OCI-LY1 (cell line): ENCODE data around the gene GPBAR1.
A peak's percentile ranks its signal among the peaks of the same experiment; 100 is the strongest.

ENCODE experiments used
- H2AFZ ChIP-seq: fragments of 200-600 bp; sonication (generic), shearing (Covaris generic); 2 replicates; pipeline ENCODE4 v1.6.0; 2014; ENCODE audit warnings: antibody characterized with exemption, mild to moderate bottlenecking, low read length
- H3F3A ChIP-seq: fragments of 200-600 bp; sonication (generic), shearing (Covaris generic); 2 replicates; pipeline ENCODE4 v1.6.0; 2014; ENCODE audit warnings: mild to moderate bottlenecking, antibody characterized with exemption, low read length, moderate library complexity; ENCODE audit not compliant: insufficient read depth
- H3K27ac ChIP-seq: fragments of 200-600 bp; sonication (generic); 2 replicates; pipeline ENCODE4 v1.5.1; 2014; ENCODE audit warnings: low read length, mixed run types, mild to moderate bottlenecking, low read depth; ENCODE audit not compliant: poor library complexity, severe bottlenecking
- H3K27me3 ChIP-seq: fragments of 200-600 bp; sonication (generic); 2 replicates; pipeline ENCODE4 v1.6.0; 2014; ENCODE audit warnings: antibody characterized with exemption, mild to moderate bottlenecking, low read length, moderate library complexity; ENCODE audit not compliant: insufficient read depth
- H3K36me3 ChIP-seq: fragments of 200-600 bp; sonication (generic); 2 replicates; pipeline ENCODE4 v1.6.1; 2014; ENCODE audit warnings: mild to moderate bottlenecking, antibody characterized with exemption, low read length, moderate library complexity, mixed read lengths; ENCODE audit not compliant: insufficient read depth
- H3K4me1 ChIP-seq: fragments of 200-600 bp; sonication (generic); 2 replicates; pipeline ENCODE4 v1.5.1; 2014; ENCODE audit warnings: mild to moderate bottlenecking, low read length, moderate library complexity; ENCODE audit not compliant: insufficient read depth, severe bottlenecking
- H3K4me2 ChIP-seq: fragments of 200-600 bp; sonication (generic), shearing (Covaris generic); 2 replicates; pipeline ENCODE4 v1.6.1; 2014; ENCODE audit warnings: low read length
- H3K4me3 ChIP-seq: fragments of 200-600 bp; sonication (generic); 2 replicates; pipeline ENCODE4 v1.5.1; 2014; ENCODE audit warnings: low read length, low read depth, mild to moderate bottlenecking, mixed read lengths; ENCODE audit not compliant: poor library complexity, severe bottlenecking
- H3K79me2 ChIP-seq: fragments of 200-600 bp; shearing (Covaris generic); 2 replicates; pipeline ENCODE4 v1.6.1; 2016; ENCODE audit warnings: mixed run types, low read length, mixed read lengths; ENCODE audit not compliant: insufficient read depth
- H3K9ac ChIP-seq: fragments of 200-600 bp; sonication (generic), shearing (Covaris generic); 2 replicates; pipeline ENCODE4 v1.6.1; 2014; ENCODE audit warnings: mild to moderate bottlenecking, low read length, mixed read lengths
- H3K9me2 ChIP-seq: fragments of 200-600 bp; sonication (generic), shearing (Covaris generic); 2 replicates; pipeline ENCODE4 v1.6.1; 2014; ENCODE audit warnings: low read depth, mild to moderate bottlenecking, low read length, mixed read lengths
- H3K9me3 ChIP-seq: fragments of 200-600 bp; shearing (Covaris generic); 2 replicates; pipeline ENCODE4 v1.6.1; 2014; ENCODE audit warnings: low read length, mixed read lengths
- H4K20me1 ChIP-seq: fragments of 200-600 bp; sonication (generic), shearing (Covaris generic); 2 replicates; pipeline ENCODE4 v1.6.0; 2016; ENCODE audit warnings: mild to moderate bottlenecking, low read length; ENCODE audit not compliant: insufficient read depth
- CTCF ChIP-seq: fragments of 200-600 bp; sonication (generic), shearing (Covaris generic); IDR thresholded peaks from 2 replicates; pipeline ENCODE4 v1.5.1; 2017; ENCODE audit warnings: mild to moderate bottlenecking, antibody characterized with exemption, low read length, moderate library complexity, mixed read lengths
- EZH2 ChIP-seq: fragments of 200-600 bp; sonication (generic), shearing (Covaris generic); IDR thresholded peaks from 2 replicates; pipeline ENCODE4 v1.8.0; 2017; ENCODE audit warnings: borderline replicate concordance, mixed run types, mild to moderate bottlenecking, antibody characterized with exemption, low read length, moderate library complexity, mixed read lengths

GPBAR1 gene

GRCh38 chr2:218219934-218220333 lies 40.9 kb upstream of the GPBAR1 start:
- H2AFZ ChIP-seq: no peak overlapping the region
- no peaks in the 10 kb centered on the region for H3K27me3 ChIP-seq
- H3K9me2 ChIP-seq: no peaks in the 10 kb centered on the region
- H3K4me1 ChIP-seq: peaks cover 53% of the 10 kb centered on the region
- H3F3A ChIP-seq: no peaks in the 10 kb centered on the region
- peaks cover 6% of the 10 kb centered on the region; the same call in 1 of the 2 replicates for H4K20me1 ChIP-seq
- peak overlapping the region; percentile 77 for H3K27ac ChIP-seq
- peak overlapping the region; percentile 83 for H3K4me3 ChIP-seq
- peak overlapping the region; percentile 90 for H3K9ac ChIP-seq
- H3K4me2 ChIP-seq: peak overlapping the region; percentile 78
- H3K36me3 ChIP-seq: peaks cover 50% of the 10 kb centered on the region
- H3K79me2 ChIP-seq: peaks cover 77% of the 10 kb centered on the region
- no peak for TF ChIP-seq EZH2
- H3K9me3 ChIP-seq: no peaks in the 10 kb centered on the region

- Histone ChIP-seq H4K20me1 (peaks cover 6% of the 10 kb centered on the region; the same call in 1 of the 2 replicates), H3K27ac (peak overlapping the region; percentile 77), H3K9ac (no peak overlapping the region; the same call in 1 of the 2 replicates), H3K9me3 (no peaks in the 10 kb centered on the region), H3K4me1 (peaks cover 52% of the 10 kb centered on the region), H3K4me3 (no peak overlapping the region), H3K79me2 (peaks cover 80% of the 10 kb centered on the region), H3F3A (no peaks in the 10 kb centered on the region), H3K36me3 (peaks cover 60% of the 10 kb centered on the region), H3K27me3 (no peaks in the 10 kb centered on the region), H3K9me2 (no peaks in the 10 kb centered on the region), H3K4me2 (peak overlapping the region; percentile 78; the same call in 1 of the 2 replicates), H2AFZ (no peak overlapping the region)
- TF ChIP-seq EZH2: no peak
- TF ChIP-seq CTCF: no peak
Measured at GRCh38 chr2:218221000-218221399, 39.8 kb upstream of the GPBAR1 start.

- H3K27ac ChIP-seq: no peak overlapping the region
- no peak for TF ChIP-seq EZH2
- no peak for TF ChIP-seq CTCF
- H3K4me2 ChIP-seq: no peak overlapping the region
- H3K79me2 ChIP-seq: peaks cover 73% of the 10 kb centered on the region
- no peaks in the 10 kb centered on the region for H3K9me2 ChIP-seq
- H3K4me1 ChIP-seq: peaks cover 45% of the 10 kb centered on the region
- peaks cover 6% of the 10 kb centered on the region; the same call in 1 of the 2 replicates for H4K20me1 ChIP-seq
- H3K36me3 ChIP-seq: peaks cover 81% of the 10 kb centered on the region
- H3K27me3 ChIP-seq: no peaks in the 10 kb centered on the region
- no peak overlapping the region for H2AFZ ChIP-seq
- no peaks in the 10 kb centered on the region for H3F3A ChIP-seq
- H3K4me3 ChIP-seq: no peak overlapping the region
- no peaks in the 10 kb centered on the region for H3K9me3 ChIP-seq
- no peak overlapping the region for H3K9ac ChIP-seq
Measured at GRCh38 chr2:218223046-218223445, 37.8 kb upstream of the GPBAR1 start.

- H3K9me3 ChIP-seq: no peaks in the 10 kb centered on the region
- H2AFZ ChIP-seq: no peak overlapping the region
- H3K4me1 ChIP-seq: peaks cover 42% of the 10 kb centered on the region
- H3K4me2 ChIP-seq: no peak overlapping the region
- no peak overlapping the region for H3K9ac ChIP-seq
- H3K9me2 ChIP-seq: no peaks in the 10 kb centered on the region
- peaks cover 6% of the 10 kb centered on the region; the same call in 1 of the 2 replicates for H4K20me1 ChIP-seq
- H3K36me3 ChIP-seq: peaks cover 92% of the 10 kb centered on the region
- no peak overlapping the region for H3K27ac ChIP-seq
- no peaks in the 10 kb centered on the region for H3K27me3 ChIP-seq
- no peak overlapping the region for H3K4me3 ChIP-seq
- H3K79me2 ChIP-seq: peaks cover 61% of the 10 kb centered on the region
- TF ChIP-seq EZH2 (no peak), CTCF (no peak)
- H3F3A ChIP-seq: no peaks in the 10 kb centered on the region
Measured at GRCh38 chr2:218224186-218224585, 36.6 kb upstream of the GPBAR1 start.
